Mesenchymal stem cell (in vitro differentiated cells and primary cell): ENCODE measurements around the gene ARL14. TPM values are rescaled to one million over a fixed set of nuclear protein-coding genes. Genes with fewer than 3 reads are reported as not detected.

ENCODE experiments used
- DNase-seq: peaks from one replicate; pipeline ENCODE4 v3.0.0-alpha.2; 2013
- H2AFZ ChIP-seq: one replicate; pipeline ENCODE4 v1.6.1; 2013; ENCODE audit warnings: low read depth, mild to moderate bottlenecking, control low read depth, inconsistent platforms, low read length, moderate library complexity
- H2AK5ac ChIP-seq: 2 replicates; pipeline ENCODE4 v1.6.1; 2013; ENCODE audit warnings: low read length, moderate library complexity, mild to moderate bottlenecking, inconsistent platforms; ENCODE audit not compliant: severe bottlenecking
- H2BK120ac ChIP-seq: one replicate; pipeline ENCODE4 v1.6.1; 2013; ENCODE audit warnings: low read depth, mild to moderate bottlenecking, inconsistent platforms, low read length, moderate library complexity
- H2BK12ac ChIP-seq, 2 experiments: one replicate each; pipeline ENCODE4 v1.6.1; 2013; ENCODE audit warnings: inconsistent platforms in 2 of 2, low read length in 2 of 2, mild to moderate bottlenecking in 2 of 2, moderate library complexity in 2 of 2, control low read depth in 1 of 2
- H2BK15ac ChIP-seq: one replicate; pipeline ENCODE4 v1.6.1; 2013; ENCODE audit warnings: mild to moderate bottlenecking, low read depth, inconsistent platforms; ENCODE audit not compliant: poor library complexity, severe bottlenecking
- H2BK5ac ChIP-seq: 2 replicates; pipeline ENCODE4 v1.6.1; 2013; ENCODE audit warnings: low read depth, mild to moderate bottlenecking, low read length, control low read depth, inconsistent platforms; ENCODE audit not compliant: poor library complexity, severe bottlenecking
- H3K14ac ChIP-seq, 2 experiments: one replicate each; pipeline ENCODE4 v1.6.1; 2013; ENCODE audit warnings: inconsistent platforms in 2 of 2, low read length in 2 of 2, control low read depth in 1 of 2, mild to moderate bottlenecking in 1 of 2, moderate library complexity in 1 of 2
- H3K18ac ChIP-seq, 2 experiments: one replicate each; pipeline ENCODE4 v1.6.1; 2013; ENCODE audit warnings: inconsistent platforms in 2 of 2, low read length in 2 of 2, control low read depth in 1 of 2, low read depth in 1 of 2, mild to moderate bottlenecking in 1 of 2
- H3K23ac ChIP-seq, 2 experiments: one replicate each; pipeline ENCODE4 v1.6.1; 2013; ENCODE audit warnings: inconsistent platforms in 2 of 2, low read length in 2 of 2, mild to moderate bottlenecking in 2 of 2, moderate library complexity in 2 of 2, control low read depth in 1 of 2
- H3K27ac ChIP-seq: 2 replicates; pipeline ENCODE4 v1.5.1; 2013; ENCODE audit warnings: mild to moderate bottlenecking, moderate library complexity, low read length, control low read depth, inconsistent platforms; ENCODE audit not compliant: poor library complexity, severe bottlenecking
- H3K27me3 ChIP-seq, 2 experiments: 2 replicates each; pipeline versions ENCODE4 v1.6.1 to v1.7.0; 2013; ENCODE audit warnings: low read length in 2 of 2, mild to moderate bottlenecking in 2 of 2, moderate library complexity in 2 of 2, control low read depth in 1 of 2, inconsistent platforms in 1 of 2; ENCODE audit not compliant: control insufficient read depth in 1 of 2, insufficient read depth in 1 of 2
- H3K36me3 ChIP-seq, 2 experiments: 2 replicates each; pipeline versions ENCODE4 v1.6.1 to v1.7.0; 2013; ENCODE audit warnings: low read length in 2 of 2, control low read depth in 1 of 2, inconsistent platforms in 1 of 2, low read depth in 1 of 2, mild to moderate bottlenecking in 1 of 2; ENCODE audit not compliant: insufficient read depth in 2 of 2, control insufficient read depth in 1 of 2
- H3K4ac ChIP-seq, 2 experiments: one replicate each; pipeline ENCODE4 v1.6.1; 2013; ENCODE audit warnings: inconsistent platforms in 2 of 2, low read length in 2 of 2, mild to moderate bottlenecking in 2 of 2, moderate library complexity in 2 of 2, control low read depth in 1 of 2, low read depth in 1 of 2
- H3K4me1 ChIP-seq: 2 replicates; pipeline ENCODE4 v1.6.1; 2013; ENCODE audit warnings: low read depth, low read length, control low read depth; ENCODE audit not compliant: control insufficient read depth, insufficient read depth
- H3K4me2 ChIP-seq: 2 replicates; pipeline ENCODE4 v1.6.1; 2013; ENCODE audit warnings: low read length, mild to moderate bottlenecking, inconsistent platforms; ENCODE audit not compliant: poor library complexity, severe bottlenecking
- H3K4me3 ChIP-seq, 2 experiments: 2 replicates each; pipeline versions ENCODE4 v1.5.1 to v1.7.0; 2013; ENCODE audit warnings: low read length in 2 of 2, mild to moderate bottlenecking in 2 of 2, control low read depth in 1 of 2, low read depth in 1 of 2; ENCODE audit not compliant: insufficient read depth in 1 of 2
- H3K79me1 ChIP-seq: replicated peaks from 2 replicates; pipeline ENCODE4 v1.6.1; 2013; ENCODE audit warnings: mild to moderate bottlenecking, control low read depth, low read length, inconsistent platforms; ENCODE audit not compliant: poor library complexity, severe bottlenecking
- H3K9ac ChIP-seq: 2 replicates; pipeline ENCODE4 v1.7.0; 2013; ENCODE audit warnings: mild to moderate bottlenecking, low read length, moderate library complexity
- H3K9me3 ChIP-seq: 2 replicates; pipeline ENCODE4 v1.7.0; 2013; ENCODE audit warnings: mild to moderate bottlenecking, low read length; ENCODE audit not compliant: control insufficient read depth
- H4K8ac ChIP-seq: one replicate; pipeline ENCODE4 v1.6.1; 2013; ENCODE audit warnings: inconsistent platforms, mild to moderate bottlenecking, low read length, moderate library complexity
- H4K91ac ChIP-seq: one replicate; pipeline ENCODE4 v1.6.1; 2013; ENCODE audit warnings: mild to moderate bottlenecking, low read length, inconsistent platforms
- WGBS: methylation state at CpG from one replicate; pipeline ENCODE4 v1.1.7; 2013; ENCODE audit warnings: mixed read lengths; 5-methylcytosine and 5-hydroxymethylcytosine counted together
- polyA plus RNA-seq, 2 experiments: library from polyadenylated mRNA; stranded (reverse); fragments of 200-250 nt; gene quantifications; one replicate each; pipeline ENCODE4 v1.2.3, GENCODE V29; 2013

ARL14 gene
- 0.03 TPM for polyA plus RNA-seq (2013, experiment 1 of 2)
- not detected for polyA plus RNA-seq (2013, experiment 2 of 2)

- Histone ChIP-seq H2BK12ac (no peak within 1 kb of the TSS), H3K27me3 (peaks cover 0 to 7% of the 10 kb centered on the region in 2 experiments), H3K14ac (no peak within 1 kb of the TSS), H2AFZ (no peak within 1 kb of the TSS), H2BK120ac (no peak within 1 kb of the TSS), H3K4me3 (no peak within 1 kb of the TSS), H2BK5ac (no peak within 1 kb of the TSS), H3K27ac (no peak within 1 kb of the TSS), H2AK5ac (no peak within 1 kb of the TSS), H3K9ac (no peak within 1 kb of the TSS), H3K79me1 (no peaks in the 10 kb centered on the region), H3K18ac (no peak within 1 kb of the TSS), H3K36me3 (no peaks in the 10 kb centered on the region), H3K9me3 (no peaks in the 10 kb centered on the region), H4K8ac (no peak within 1 kb of the TSS), H3K4me2 (no peak within 1 kb of the TSS), H4K91ac (no peak within 1 kb of the TSS), H3K23ac (no peak within 1 kb of the TSS), H3K4ac (no peak within 1 kb of the TSS), H3K4me1 (peaks cover 4% of the 10 kb centered on the region), H2BK15ac (no peak within 1 kb of the TSS)
- WGBS: 84% methylated on average over 3 of the region's 4 CpGs
- DNase-seq: peak; percentile 37
Observed at GRCh38 chr3:160676547-160677303, at the start of gene ARL14. ARL14 (plus strand) TSS chr3:160677160; CDS start chr3:160677347, 187 bp downstream.

- Histone ChIP-seq H2AK5ac (no peak overlapping the region), H2BK15ac (no peak overlapping the region), H3K14ac (no peak overlapping the region), H3K36me3 (no peaks in the 10 kb centered on the region), H3K9ac (no peak overlapping the region), H3K27me3 (no peaks in the 10 kb centered on the region), H3K4me2 (no peak overlapping the region), H3K79me1 (no peaks in the 10 kb centered on the region), H3K4me1 (no peaks in the 10 kb centered on the region), H4K91ac (no peak overlapping the region), H3K27ac (no peak overlapping the region), H4K8ac (no peak overlapping the region), H3K9me3 (no peaks in the 10 kb centered on the region), H2BK120ac (no peak overlapping the region), H3K18ac (no peak overlapping the region), H2BK12ac (no peak overlapping the region), H3K23ac (no peak overlapping the region), H3K4ac (no peak overlapping the region), H2AFZ (no peak overlapping the region), H3K4me3 (no peak overlapping the region), H2BK5ac (no peak overlapping the region)
- 100% methylated on average over 1 of the region's 2 CpGs for WGBS
- no peak for DNase-seq
Observed at GRCh38 chr3:160629491-160629890, 47.5 kb upstream of the ARL14 start.

GRCh38 chr3:160633361-160634083 is 43.4 kb upstream of the ARL14 start:
- H3K27me3 ChIP-seq: no peaks in the 10 kb centered on the region
- H4K91ac ChIP-seq: no peak overlapping the region
- no peak overlapping the region for H2BK5ac ChIP-seq
- H3K4me1 ChIP-seq: no peaks in the 10 kb centered on the region
- no peak overlapping the region for H2BK12ac ChIP-seq
- no peak overlapping the region for H3K27ac ChIP-seq
- no peak overlapping the region for H3K4me3 ChIP-seq
- no peak for DNase-seq
- H3K18ac ChIP-seq: no peak overlapping the region
- H3K79me1 ChIP-seq: no peaks in the 10 kb centered on the region
- H3K4me2 ChIP-seq: no peak overlapping the region
- no peak overlapping the region for H3K23ac ChIP-seq
- H2BK120ac ChIP-seq: no peak overlapping the region
- no peak overlapping the region for H3K14ac ChIP-seq
- H4K8ac ChIP-seq: no peak overlapping the region
- no peaks in the 10 kb centered on the region for H3K36me3 ChIP-seq
- H3K4ac ChIP-seq: no peak overlapping the region
- H2BK15ac ChIP-seq: no peak overlapping the region
- no peak overlapping the region for H3K9ac ChIP-seq
- H2AK5ac ChIP-seq: no peak overlapping the region
- WGBS: 89% methylated on average over 4 of the region's 4 CpGs
- no peaks in the 10 kb centered on the region for H3K9me3 ChIP-seq
- no peak overlapping the region for H2AFZ ChIP-seq

GRCh38 chr3:160635213-160635612 is 41.7 kb upstream of the ARL14 start:
- Histone ChIP-seq H3K9me3 (no peaks in the 10 kb centered on the region), H3K9ac (no peak overlapping the region), H3K4me2 (no peak overlapping the region), H3K14ac (no peak overlapping the region), H2BK5ac (no peak overlapping the region), H2AK5ac (no peak overlapping the region), H4K91ac (no peak overlapping the region), H3K4ac (no peak overlapping the region), H4K8ac (no peak overlapping the region), H3K4me1 (no peaks in the 10 kb centered on the region), H2BK120ac (no peak overlapping the region), H3K79me1 (no peaks in the 10 kb centered on the region), H2BK12ac (no peak overlapping the region), H2AFZ (no peak overlapping the region), H3K4me3 (no peak overlapping the region), H3K23ac (no peak overlapping the region), H3K27ac (no peak overlapping the region), H3K36me3 (no peaks in the 10 kb centered on the region), H3K18ac (no peak overlapping the region), H3K27me3 (no peaks in the 10 kb centered on the region), H2BK15ac (no peak overlapping the region)
- no peak for DNase-seq
